ENCODE measurements around the gene TTLL11.

Gene TTLL11

DNA sequence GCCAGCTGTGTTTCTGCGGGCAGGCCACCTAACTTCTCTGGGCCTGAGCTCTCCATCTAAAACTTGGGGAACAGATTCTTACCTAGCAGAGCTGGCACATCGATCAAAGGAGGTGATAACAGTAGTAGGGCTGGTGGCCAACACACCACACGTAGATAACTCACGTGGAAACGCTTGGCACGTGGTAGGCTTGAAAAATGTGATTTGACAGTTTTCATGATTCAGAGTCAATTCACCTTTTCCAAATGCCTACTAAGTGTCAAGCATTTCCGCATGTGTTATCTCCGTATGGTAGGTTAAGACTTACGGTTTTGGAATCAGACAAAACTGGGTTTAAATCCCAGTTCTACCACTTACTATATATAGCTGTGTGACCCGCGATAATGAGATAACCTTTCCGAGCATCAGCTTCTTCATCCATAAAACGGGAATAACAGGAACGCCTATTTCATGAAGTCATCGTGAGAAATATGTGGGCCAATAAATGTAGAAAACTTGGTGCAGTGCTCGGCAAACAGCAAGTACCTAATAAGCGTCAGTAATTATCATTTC is 41.0 kb upstream of the TTLL11 start:
- H3K4me3 ChIP-seq (ENCODE audit: low read depth, low read length): no peak overlapping the region
- DNase-seq (ENCODE audit: low read depth): no peak
- TF ChIP-seq, protein P1, sequence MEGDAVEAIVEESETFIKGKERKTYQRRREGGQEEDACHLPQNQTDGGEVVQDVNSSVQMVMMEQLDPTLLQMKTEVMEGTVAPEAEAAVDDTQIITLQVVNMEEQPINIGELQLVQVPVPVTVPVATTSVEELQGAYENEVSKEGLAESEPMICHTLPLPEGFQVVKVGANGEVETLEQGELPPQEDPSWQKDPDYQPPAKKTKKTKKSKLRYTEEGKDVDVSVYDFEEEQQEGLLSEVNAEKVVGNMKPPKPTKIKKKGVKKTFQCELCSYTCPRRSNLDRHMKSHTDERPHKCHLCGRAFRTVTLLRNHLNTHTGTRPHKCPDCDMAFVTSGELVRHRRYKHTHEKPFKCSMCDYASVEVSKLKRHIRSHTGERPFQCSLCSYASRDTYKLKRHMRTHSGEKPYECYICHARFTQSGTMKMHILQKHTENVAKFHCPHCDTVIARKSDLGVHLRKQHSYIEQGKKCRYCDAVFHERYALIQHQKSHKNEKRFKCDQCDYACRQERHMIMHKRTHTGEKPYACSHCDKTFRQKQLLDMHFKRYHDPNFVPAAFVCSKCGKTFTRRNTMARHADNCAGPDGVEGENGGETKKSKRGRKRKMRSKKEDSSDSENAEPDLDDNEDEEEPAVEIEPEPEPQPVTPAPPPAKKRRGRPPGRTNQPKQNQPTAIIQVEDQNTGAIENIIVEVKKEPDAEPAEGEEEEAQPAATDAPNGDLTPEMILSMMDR (conservative IDR thresholded peaks at IDR 0.05; ENCODE audit: low read depth, low read length): no peak

DNA sequence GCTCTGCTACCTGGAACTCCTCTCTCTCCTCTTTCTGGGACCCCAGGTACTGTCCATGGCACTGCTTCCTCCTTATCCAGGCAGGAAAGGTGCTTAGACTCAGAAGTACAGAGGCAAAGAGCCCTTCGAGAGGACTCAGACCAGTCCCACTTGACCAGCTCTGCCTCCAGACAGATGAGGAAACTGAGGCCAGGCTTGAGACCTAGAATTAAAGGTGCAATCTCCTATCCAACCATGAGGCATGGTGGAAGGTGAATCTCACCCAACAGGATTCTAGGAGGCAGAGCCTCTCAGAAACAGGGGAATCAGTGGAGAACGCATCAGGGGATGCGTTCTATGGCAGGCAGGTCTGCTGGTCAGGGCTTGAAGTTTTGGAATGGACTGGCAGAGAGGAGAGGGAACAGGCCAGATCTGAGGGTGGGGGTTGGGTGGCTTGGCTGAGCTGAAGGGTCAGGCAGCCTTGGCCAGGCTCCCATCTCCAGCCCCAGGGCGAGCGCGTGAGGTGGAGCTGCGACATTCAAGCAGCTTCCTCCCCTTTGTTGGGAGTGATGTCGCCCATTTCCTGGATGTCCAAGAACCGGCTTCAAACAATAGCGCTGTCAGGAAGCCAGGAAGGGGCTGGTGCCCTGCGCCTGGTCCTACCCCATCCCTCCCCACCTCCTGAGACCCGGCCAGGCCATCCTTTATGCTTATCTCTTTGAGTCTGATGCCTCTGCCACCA is 40.3 kb upstream of the TTLL11 start:
- no peak for DNase-seq (ENCODE audit: low read depth)
- no peak overlapping the region for H3K4me3 ChIP-seq (ENCODE audit: low read depth, low read length)
- TF ChIP-seq, protein P1 (conservative IDR thresholded peaks at IDR 0.05; ENCODE audit: low read depth, low read length): no peak

DNA sequence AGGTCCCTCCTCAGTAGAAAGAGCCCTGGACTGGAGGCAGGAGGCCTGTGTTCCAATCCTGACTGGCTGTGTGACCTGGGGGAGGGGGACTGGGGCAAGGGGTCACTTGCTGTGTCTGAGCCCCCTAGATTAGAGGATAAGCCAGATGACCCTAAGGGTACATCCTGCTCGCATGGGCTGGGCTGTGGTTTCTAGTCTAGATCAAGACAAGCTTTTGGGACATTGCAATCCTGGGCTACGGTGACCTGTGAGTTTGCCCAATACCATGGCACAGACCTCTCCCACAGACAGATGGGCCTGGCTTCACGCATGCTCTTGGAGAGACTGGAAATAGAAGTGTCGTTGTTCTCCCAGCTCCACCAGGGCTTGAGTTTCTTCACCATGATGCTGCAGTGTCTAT is 39.4 kb upstream of the TTLL11 start:
- no peak for DNase-seq (ENCODE audit: low read depth)
- H3K4me3 ChIP-seq (ENCODE audit: low read depth, low read length): no peak overlapping the region
- TF ChIP-seq, protein P1 (conservative IDR thresholded peaks at IDR 0.05; ENCODE audit: low read depth, low read length): no peak

DNA sequence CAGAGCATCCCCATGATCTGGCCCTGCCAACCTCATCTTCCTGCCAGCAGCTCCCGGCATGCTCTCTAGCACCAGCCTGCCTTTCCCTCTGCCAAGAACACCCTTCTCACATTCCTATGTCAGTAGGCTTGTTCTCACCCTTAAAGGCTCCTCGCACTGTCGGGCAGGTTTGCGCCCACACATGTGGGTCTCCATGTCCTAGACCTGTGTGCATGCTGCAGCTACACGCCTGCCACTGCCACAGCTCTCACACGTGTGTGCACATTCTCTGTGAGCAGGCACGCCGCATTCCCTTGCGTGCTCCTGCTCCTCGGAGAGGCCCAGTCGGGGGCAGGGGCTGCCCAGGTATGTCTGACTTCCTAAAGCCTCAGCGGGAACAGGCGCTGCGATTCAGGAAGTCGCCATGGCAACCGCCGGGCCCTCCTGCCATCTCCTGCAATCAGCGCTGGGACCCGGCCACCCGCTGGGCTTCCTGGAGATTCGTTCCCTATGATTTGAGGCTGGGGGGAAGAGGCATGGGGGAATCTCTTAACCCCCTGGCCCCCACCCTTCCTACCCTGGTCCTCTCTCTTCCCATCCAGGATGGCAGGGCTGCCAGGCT is 38.4 kb upstream of the TTLL11 start:
- TF ChIP-seq, protein P1 (conservative IDR thresholded peaks at IDR 0.05; ENCODE audit: low read depth, low read length): no peak
- H3K4me3 ChIP-seq (ENCODE audit: low read depth, low read length): no peak overlapping the region
- no peak for DNase-seq (ENCODE audit: low read depth)

DNA sequence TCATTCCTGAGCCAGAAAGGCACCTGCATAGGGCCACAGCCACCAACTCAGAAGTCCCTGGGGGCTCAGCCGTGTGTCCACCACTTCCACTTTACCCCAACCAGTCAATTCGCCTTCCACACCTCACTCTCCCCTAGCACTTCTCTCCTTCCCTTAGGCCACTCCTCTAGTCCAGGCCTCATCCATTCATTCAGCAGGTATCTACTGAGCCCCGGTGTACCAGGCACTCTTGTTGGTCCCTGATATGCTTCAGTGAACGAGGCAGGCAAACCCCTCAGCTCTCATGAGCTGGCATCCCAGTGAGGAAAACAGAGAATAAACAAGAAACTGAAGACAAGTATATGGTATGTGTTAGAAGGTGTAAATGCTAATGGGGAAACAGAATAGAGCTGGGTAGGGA is 37.7 kb upstream of the TTLL11 start:
- TF ChIP-seq, protein P1 (conservative IDR thresholded peaks at IDR 0.05; ENCODE audit: low read depth, low read length): no peak
- no peak for DNase-seq (ENCODE audit: low read depth)
- no peak overlapping the region for H3K4me3 ChIP-seq (ENCODE audit: low read depth, low read length)

DNA sequence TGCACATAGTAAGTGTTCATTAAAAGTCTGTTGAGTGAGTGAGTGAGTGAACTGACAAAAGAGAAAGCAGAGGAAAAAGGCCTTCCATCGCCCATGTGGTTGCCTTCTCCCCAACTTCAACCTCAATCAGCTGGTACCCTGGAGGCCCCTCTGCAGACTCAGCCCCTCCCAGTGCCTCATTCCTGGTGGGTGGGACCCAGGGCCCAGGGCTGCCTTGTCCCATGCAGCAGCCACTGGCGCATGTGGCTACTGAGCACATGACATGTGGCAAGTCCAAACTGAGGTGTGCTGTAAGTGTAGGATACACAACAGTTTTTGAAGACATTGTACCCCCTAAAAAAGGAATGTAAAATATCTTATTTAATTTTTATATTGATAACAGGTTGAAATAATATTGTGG is 36.9 kb upstream of the TTLL11 start:
- TF ChIP-seq, protein P1 (conservative IDR thresholded peaks at IDR 0.05; ENCODE audit: low read depth, low read length): no peak
- no peak overlapping the region for H3K4me3 ChIP-seq (ENCODE audit: low read depth, low read length)
- no peak for DNase-seq (ENCODE audit: low read depth)

DNA sequence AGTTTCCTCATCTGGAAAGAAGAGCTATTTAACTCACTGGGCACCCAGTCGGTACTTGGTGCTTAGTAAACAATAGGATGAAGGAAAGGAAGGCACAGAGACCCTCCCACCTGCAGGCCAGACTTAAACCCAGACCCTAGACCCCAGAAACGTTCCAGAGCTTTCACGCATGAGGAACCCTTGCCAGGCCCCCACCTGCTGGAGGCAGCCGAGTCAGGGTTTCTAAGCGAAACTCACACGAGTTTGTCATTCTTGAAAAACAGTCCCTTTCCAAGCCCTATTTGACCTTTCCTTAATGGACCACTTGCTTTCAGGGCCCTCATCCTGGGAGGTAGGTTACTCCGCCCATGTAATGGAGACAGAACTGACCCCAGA is 35.8 kb upstream of the TTLL11 start:
- no peak for DNase-seq (ENCODE audit: low read depth)
- no peak overlapping the region for H3K4me3 ChIP-seq (ENCODE audit: low read depth, low read length)
- TF ChIP-seq, protein P1 (conservative IDR thresholded peaks at IDR 0.05; ENCODE audit: low read depth, low read length): no peak
